Measurements from ENCODE around the gene DGCR2.
"Not testable (repeated sequence)": the region's sequence is repeated elsewhere in the genome, so short reads cannot be mapped to it uniquely, and the experiment has no call there.

Gene DGCR2

GRCh38 chr22:19164425-19164824, 42.2 kb upstream of the DGCR2 start:
- no peak overlapping the region for H3K27ac ChIP-seq (replicated peaks)
- DNase-seq (ENCODE audit: low read depth in 1 of 2, low spot score in 1 of 2): no peak
- peaks cover 21% of the 10 kb centered on the region for H3K27me3 ChIP-seq (ENCODE audit: insufficient read depth, poor library complexity, severe bottlenecking)
- no peak for TF ChIP-seq CTCF (IDR thresholded peaks at IDR 0.05; ENCODE audit: insufficient read depth, low read length)
- TF ChIP-seq SPI1 (IDR thresholded peaks at IDR 0.05; ENCODE audit: borderline replicate concordance, low read depth): no peak
- no peak for TF ChIP-seq REST (IDR thresholded peaks at IDR 0.05; ENCODE audit: insufficient replicate concordance, low read depth)
- no peak for TF ChIP-seq POLR2AphosphoS5 (IDR thresholded peaks at IDR 0.05; ENCODE audit: low read depth)
- TF ChIP-seq GABPA (IDR thresholded peaks at IDR 0.05; ENCODE audit: low read depth): no peak
- no peak overlapping the region for H3K4me3 ChIP-seq (replicated peaks; ENCODE audit: insufficient read depth, low read length)

GRCh38 chr22:19158649-19159048, 36.4 kb upstream of the DGCR2 start:
- H3K4me3 ChIP-seq (replicated peaks; ENCODE audit: insufficient read depth, low read length); DNase-seq (ENCODE audit: low read depth in 1 of 2, low spot score in 1 of 2); H3K27ac ChIP-seq (replicated peaks); H3K27me3 ChIP-seq (ENCODE audit: insufficient read depth, poor library complexity, severe bottlenecking): not testable (repeated sequence)

GRCh38 chr22:19156109-19156508, 33.9 kb upstream of the DGCR2 start:
- H3K27me3 ChIP-seq (ENCODE audit: insufficient read depth, poor library complexity, severe bottlenecking); DNase-seq (ENCODE audit: low read depth in 1 of 2, low spot score in 1 of 2): not testable (repeated sequence)

GRCh38 chr22:19152942-19153883, 31.0 kb upstream of the DGCR2 start:
- H3K27ac ChIP-seq (replicated peaks): no peak overlapping the region
- H3K4me3 ChIP-seq (replicated peaks; ENCODE audit: insufficient read depth, low read length): no peak overlapping the region
- no peak for DNase-seq (ENCODE audit: low read depth in 1 of 2, low spot score in 1 of 2)
- peaks cover 30% of the 10 kb centered on the region for H3K27me3 ChIP-seq (ENCODE audit: insufficient read depth, poor library complexity, severe bottlenecking)
- no peak for TF ChIP-seq CTCF (IDR thresholded peaks at IDR 0.05; ENCODE audit: insufficient read depth, low read length)
- no peak for TF ChIP-seq REST (IDR thresholded peaks at IDR 0.05; ENCODE audit: insufficient replicate concordance, low read depth)
- no peak for TF ChIP-seq SPI1 (IDR thresholded peaks at IDR 0.05; ENCODE audit: borderline replicate concordance, low read depth)
- no peak for TF ChIP-seq GABPA (IDR thresholded peaks at IDR 0.05; ENCODE audit: low read depth)
- TF ChIP-seq POLR2AphosphoS5 (IDR thresholded peaks at IDR 0.05; ENCODE audit: low read depth): no peak

More at GRCh38 chr22:19156109-19156508, 33.9 kb upstream of the DGCR2 start:
- not testable (repeated sequence) for H3K27ac ChIP-seq (replicated peaks); H3K4me3 ChIP-seq (replicated peaks; ENCODE audit: insufficient read depth, low read length)

Measured in HL-60 (cell line).